Neural progenitor cell (in vitro differentiated cells): ENCODE results near the gene HOXD13.

Experiments
- CTCF ChIP-seq: fragments of 200-600 bp; sonication (generic); IDR thresholded peaks from 2 replicates; pipeline ENCODE4 v1.5.1; 2017; ENCODE audit warnings: antibody characterized with exemption, mild to moderate bottlenecking
- EZH2 ChIP-seq: fragments of 200-600 bp; sonication (generic); IDR thresholded peaks from 2 replicates; pipeline ENCODE4 v1.6.1; 2017; ENCODE audit warnings: antibody characterized with exemption, mild to moderate bottlenecking, moderate library complexity
- EZH2phosphoT487 ChIP-seq: fragments of 200-600 bp; sonication (generic); IDR thresholded peaks from 2 replicates; pipeline ENCODE4 v1.6.1; 2017; ENCODE audit warnings: antibody characterized with exemption

- TF ChIP-seq CTCF (no peak), EZH2phosphoT487 (peak; percentile 99), EZH2 (peak; percentile 98)
These were observed 10.5 kb upstream of the HOXD13 start for GRCh38 chr2:176081837-176082524.
